ENCODE data around the gene WDR86.

DNA sequence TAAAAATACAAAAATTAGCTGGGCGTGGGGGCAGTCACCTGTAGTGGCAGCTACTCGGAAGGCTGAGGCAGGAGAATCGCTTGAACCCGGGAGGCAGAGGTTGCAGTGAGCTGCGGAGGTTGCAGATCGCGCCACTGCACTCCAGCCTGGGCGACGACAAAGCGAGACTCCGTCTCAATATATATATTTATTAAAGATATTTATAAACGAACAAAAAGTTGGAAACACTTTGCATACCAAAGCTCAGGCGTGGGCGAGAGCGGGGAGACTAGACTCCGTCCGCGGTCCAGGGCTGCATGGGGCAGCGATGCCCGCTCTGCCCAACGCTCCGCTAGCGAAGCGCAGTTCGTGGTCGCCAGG lies 38.0 kb upstream of the WDR86 start:
- no peak for TF ChIP-seq CTCF (IDR thresholded peaks at IDR 0.05)
- no peak for TF ChIP-seq POLR2A (IDR thresholded peaks at IDR 0.05)
